ENCODE results near the gene FAHD1.
"Not testable (repeated sequence)": the region's sequence is repeated elsewhere in the genome, so short reads cannot be mapped to it uniquely, and the experiment has no call there.

Gene FAHD1

GRCh38 chr16:1789643-1790045 lies 37.4 kb upstream of the FAHD1 start:
- DNase-seq (ENCODE audit: low read depth) = no peak

GRCh38 chr16:1790261-1790610 lies 36.8 kb upstream of the FAHD1 start:
- DNase-seq (ENCODE audit: low read depth) = no peak

- DNase-seq (ENCODE audit: low read depth) = no peak
These were observed 36.3 kb upstream of the FAHD1 start for GRCh38 chr16:1790611-1791255.

- DNase-seq (ENCODE audit: low read depth) = no peak
These were observed 35.6 kb upstream of the FAHD1 start for GRCh38 chr16:1791256-1791942.

- DNase-seq (ENCODE audit: low read depth) = no peak
These were observed 34.8 kb upstream of the FAHD1 start for GRCh38 chr16:1791943-1792812.

GRCh38 chr16:1792836-1793577 lies 34.0 kb upstream of the FAHD1 start:
- no peak for DNase-seq (ENCODE audit: low read depth)

GRCh38 chr16:1793578-1794220 lies 33.3 kb upstream of the FAHD1 start, which contains the start of gene IGFALS:
Gene IGFALS, minus strand, starts transcription at chr16:1793705. Its CDS starts 53 bp downstream, at chr16:1793652.
- no peak for DNase-seq (ENCODE audit: low read depth)

GRCh38 chr16:1794221-1794871 lies 32.7 kb upstream of the FAHD1 start:
- DNase-seq (ENCODE audit: low read depth) = no peak

- no peak for DNase-seq (ENCODE audit: low read depth)
These were observed 31.9 kb upstream of the FAHD1 start for GRCh38 chr16:1794908-1795666.

- DNase-seq (ENCODE audit: low read depth) = not testable (repeated sequence)
These were observed 27.7 kb upstream of the FAHD1 start for GRCh38 chr16:1799263-1799662.

GRCh38 chr16:1800701-1801100 lies 26.3 kb upstream of the FAHD1 start:
- no peak for DNase-seq (ENCODE audit: low read depth)

- no peak for DNase-seq (ENCODE audit: low read depth)
These were observed 19.4 kb upstream of the FAHD1 start for GRCh38 chr16:1807626-1808025.

- no peak for DNase-seq (ENCODE audit: low read depth)
These were observed 18.3 kb upstream of the FAHD1 start for GRCh38 chr16:1808691-1809090.

- DNase-seq (ENCODE audit: low read depth) = no peak
These were observed 17.7 kb upstream of the FAHD1 start for GRCh38 chr16:1809281-1809801.

GRCh38 chr16:1810106-1810505 lies 16.9 kb upstream of the FAHD1 start:
- no peak for DNase-seq (ENCODE audit: low read depth)

GRCh38 chr16:1810536-1810935 lies 16.5 kb upstream of the FAHD1 start:
- DNase-seq (ENCODE audit: low read depth) = no peak

- peak; percentile 11 for DNase-seq (ENCODE audit: low read depth)
These were observed 14.3 kb upstream of the FAHD1 start for GRCh38 chr16:1812732-1813163.

- no peak for DNase-seq (ENCODE audit: low read depth)
These were observed 11.5 kb upstream of the FAHD1 start for GRCh38 chr16:1815461-1815860.

- DNase-seq (ENCODE audit: low read depth) = no peak
These were observed 10.4 kb upstream of the FAHD1 start for GRCh38 chr16:1816396-1817275.
